ENCODE results near the gene MAP3K12.
"Not testable (repeated sequence)": the region's sequence is repeated elsewhere in the genome, so short reads cannot be mapped to it uniquely, and the experiment has no call there.

Gene MAP3K12

DNA sequence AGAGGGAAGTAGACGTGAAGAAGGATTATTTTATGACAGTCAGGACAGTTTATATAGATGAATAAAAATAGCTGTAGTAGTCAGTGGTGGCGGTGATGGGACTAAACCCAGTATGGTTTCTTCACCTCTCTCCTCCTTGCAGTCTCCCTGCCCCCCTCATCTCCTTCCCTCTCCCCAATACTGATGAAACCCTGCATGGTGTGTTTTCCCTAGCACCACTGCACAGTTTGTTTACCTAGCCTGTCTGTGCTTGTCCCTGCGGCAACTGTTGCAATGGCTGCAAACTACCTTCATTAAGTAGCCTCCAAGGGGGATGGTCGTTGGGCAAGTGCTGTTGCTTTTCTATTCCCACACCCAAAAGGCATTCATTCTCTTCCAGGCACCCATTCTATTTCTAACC, 32.6 kb downstream of the MAP3K12 start:
- no peak for DNase-seq

DNA sequence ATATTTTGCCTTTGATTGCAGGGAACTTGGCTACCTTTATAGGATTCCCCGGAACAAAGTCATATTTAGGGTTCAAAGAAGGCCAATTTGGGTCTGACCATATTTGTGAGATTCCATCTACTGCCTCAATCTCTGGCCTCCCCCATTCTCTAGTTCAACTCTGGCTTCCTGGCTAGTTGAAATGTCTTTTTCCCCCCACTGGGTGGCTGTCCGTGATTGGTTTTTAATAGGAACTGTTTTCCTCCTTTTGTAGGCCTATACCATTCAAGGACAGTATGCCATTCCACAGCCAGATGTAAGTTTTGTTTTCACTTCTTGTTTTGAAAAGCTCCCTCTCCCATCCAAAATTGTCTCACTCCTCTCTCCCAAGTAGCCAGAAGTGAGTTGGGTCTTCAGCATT, 33.6 kb downstream of the MAP3K12 start:
- no peak for DNase-seq

DNA sequence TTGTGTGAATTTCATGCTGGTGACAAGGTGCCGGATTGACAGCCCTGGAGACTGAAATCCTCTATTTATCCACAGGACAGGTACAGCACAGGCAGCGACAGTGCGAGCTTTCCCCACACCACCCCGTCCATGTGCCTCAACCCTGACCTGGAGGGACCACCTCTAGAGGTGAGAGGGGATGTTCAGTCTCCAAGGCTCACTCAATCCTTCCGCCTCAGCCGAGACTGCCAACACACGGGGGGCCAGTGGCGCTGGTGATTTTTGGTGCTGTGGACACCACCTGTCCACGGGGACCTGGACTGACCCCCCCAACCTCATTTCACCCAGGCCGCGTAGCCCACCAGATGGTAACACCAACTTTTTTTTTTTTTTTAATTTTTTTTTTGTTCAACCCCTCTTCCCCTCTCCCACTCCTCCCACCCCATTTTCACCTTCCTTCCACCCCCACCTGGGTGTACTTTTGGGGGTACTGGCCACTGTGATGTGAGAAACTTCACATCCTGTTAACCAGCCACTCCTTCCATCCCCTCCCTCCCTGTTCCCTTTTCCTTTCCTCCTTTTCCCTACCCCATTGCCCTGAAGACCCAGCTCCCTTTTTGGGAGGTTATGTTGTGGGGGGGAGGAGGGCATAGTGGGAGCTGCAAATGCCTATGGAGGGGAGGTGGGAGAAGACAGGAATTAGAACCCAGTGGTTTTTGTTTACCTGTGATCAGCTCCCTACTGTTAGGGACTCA, 34.4 kb downstream of the MAP3K12 start:
- DNase-seq: no peak

DNA sequence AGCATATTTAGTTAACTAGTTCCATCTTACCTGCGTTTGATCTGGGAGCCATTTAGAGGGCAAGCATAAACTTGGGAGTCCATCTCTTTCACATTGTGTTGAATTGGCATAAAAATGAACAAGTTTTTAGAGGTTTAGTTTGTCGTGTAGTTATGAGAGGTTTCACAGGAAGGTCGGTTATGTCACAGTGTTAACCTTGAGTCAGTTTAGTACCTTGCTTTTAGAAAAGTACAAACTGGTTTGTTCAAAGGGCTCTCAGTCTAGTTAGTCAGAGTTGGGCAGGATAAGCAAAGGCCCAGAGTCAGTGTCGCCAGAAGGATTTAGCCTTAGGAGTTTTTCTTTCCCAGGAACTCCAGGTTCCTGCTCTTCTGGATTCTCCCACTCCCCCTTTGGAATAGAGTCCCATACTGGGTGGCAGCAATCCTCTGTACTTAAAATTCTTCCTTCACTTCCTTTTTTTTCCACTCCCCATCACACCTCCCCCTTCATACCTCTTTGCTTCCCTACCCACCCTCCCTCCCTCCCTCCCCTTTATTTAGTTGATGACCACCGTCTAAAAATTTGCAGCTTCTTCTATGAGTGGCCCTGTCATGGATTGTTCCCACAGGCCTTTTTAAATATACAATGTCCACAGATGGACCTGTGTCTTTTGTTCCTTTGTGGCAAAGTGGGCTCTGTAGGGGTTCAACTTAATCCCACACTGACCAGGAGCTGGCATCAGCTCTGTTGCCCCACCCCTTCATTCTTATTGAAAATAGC, 35.3 kb downstream of the MAP3K12 start:
- no peak for DNase-seq

DNA sequence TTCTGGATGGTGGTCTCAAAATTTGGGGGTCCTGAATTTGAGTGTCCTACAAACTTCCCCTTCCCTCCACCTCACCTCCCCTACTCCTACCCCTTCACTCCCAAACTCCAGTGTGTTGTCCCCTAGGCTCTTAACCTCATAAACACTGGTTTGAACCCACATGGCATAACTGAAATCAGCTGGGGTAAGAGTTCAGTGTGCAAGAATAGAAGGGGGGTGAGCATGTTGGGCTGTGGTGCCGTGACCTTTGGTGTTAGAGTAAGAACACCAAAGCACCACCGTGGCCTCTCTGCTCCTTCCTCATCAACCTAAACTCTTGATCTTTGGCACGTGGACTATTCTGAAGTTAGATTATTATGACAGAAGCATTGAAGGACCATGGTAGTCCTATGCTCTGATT, 36.3 kb downstream of the MAP3K12 start:
- DNase-seq: no peak

DNA sequence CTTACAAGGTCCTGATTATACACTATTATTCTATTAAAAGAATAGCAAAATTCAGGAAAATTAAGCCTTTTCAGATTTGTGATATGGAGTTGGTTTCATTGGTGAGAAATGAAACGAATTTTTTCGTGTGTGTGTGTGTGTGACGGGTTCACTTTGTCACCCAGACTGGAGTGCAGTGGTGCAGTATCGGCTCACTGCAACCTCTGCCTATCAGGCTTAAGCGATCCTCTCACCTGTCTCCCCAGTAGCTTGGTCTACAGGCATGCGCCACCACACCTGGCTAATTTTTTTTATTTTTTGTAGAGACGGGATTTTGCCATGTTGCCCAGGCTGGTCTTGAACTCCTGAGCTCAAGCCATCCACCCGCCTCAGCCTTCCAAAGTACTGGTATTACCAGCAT, 37.7 kb downstream of the MAP3K12 start:
- DNase-seq: no peak

DNA sequence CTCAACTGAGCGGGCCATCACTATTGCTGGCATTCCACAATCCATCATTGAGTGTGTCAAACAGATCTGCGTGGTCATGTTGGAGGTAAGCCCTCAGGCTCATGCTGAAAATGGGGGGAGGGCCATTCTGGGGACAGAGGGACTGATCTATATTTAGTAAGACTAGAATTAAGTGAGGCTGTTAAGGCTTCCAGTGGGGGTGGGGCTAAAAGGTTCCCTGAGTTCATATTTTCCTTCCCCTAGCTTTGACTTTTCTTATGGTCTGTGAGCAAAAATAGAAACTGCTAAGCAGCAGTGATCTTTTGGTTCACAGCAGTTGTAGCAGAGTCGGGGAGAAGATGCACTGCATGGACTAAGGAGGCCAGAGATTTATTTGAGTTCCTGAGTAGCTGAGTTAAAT, 38.2 kb downstream of the MAP3K12 start:
- no peak for DNase-seq

DNA sequence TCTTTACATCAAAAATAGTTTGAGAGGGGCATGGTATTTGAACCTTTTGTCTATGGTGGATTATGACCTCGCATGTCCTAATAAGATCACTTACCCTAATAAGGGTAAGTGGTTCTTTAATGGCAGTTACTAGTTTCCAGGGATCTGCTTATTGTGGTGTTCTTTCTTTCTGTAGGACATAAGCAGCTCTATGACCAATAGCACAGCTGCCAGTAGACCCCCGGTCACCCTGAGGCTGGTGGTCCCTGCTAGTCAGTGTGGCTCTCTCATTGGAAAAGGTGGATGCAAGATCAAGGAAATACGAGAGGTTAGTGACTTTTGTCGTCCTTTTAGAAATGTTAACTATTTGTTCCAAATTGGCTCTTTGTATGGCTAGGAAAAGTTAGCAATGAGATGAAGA, 40.2 kb downstream of the MAP3K12 start:
- no peak for DNase-seq

DNA sequence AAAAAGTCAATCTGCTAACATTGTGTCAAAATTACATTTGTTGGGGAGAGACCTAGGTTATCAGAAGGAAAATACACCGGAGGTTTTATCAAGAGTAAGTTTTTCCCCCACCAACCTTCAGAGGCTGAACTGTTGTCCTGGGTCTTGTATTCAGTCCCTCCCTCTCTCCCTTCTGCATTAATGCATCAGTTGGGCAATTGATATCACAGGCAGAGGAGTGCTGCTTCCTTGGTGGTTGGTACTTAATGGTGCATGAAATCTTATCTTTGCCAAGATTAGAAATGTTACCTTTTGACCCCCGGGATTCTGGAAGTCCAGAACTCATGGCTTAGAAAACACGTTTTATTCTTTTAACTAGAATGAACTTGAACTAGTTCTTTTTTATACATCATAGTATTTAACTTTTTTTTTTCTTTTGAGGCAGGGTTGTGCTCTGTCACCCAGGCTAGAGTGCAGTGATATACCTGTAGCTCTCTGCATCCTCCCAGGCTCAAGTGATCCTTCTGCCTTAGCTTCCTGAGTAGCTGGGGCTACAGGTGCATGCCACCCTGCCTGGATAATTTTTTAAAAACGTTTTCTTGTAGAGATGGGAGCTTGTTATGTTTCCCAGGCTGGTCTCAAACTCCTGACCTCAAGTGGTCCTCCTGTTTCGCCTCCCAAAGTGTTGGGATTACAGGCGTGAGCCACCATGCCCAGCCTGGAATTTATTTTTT, 42.4 kb downstream of the MAP3K12 start:
- DNase-seq: no peak

DNA sequence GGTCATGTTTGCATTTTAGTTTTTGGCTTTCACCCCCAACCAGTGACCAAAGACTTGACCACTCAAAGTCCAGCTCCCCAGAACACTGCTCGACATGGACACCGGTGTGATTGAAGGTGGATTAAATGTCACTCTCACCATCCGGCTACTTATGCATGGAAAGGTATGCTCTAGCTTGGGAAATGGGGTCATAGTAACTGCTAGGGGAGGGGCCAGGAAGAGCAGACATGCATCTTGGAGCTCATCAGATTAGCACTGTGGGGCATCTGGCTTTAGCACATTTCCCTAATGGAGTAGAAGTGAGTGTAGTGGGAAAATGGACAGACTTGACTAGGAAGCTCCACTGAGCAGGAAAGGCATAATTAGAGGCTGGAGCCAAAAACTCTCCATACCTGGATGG, 44.6 kb downstream of the MAP3K12 start:
- DNase-seq: no peak

DNA sequence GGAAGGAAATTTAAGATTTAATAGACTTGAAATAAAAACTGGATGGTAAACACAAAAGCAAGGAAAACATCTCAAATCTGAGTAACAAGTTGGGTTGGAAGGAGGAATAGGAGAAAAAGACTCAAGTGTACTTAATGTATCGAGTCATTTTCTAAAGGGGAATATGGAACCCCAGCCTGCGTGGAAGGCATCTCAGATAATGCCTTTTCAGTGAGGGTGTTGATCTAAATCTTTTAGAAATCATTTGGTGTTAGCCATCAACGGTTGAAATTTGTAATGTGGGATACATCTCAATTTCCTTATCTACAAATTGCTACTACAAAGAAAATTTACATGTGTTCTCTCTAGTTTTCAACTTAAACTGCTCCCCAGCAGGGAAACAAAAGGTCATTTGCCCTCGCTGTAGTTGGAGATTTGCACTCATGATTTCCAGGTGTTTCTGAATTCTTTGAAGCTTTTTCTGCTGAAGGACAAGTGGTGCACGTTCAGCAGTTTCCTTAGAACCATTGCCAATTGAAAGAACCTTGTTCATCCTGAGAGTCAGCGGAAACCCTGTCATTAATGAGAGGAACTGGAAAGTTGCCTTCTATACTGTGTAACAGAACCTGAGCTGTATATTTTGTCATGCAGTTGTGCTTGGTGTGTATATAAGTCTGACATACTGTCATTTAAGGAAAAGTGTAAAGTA, 45.2 kb downstream of the MAP3K12 start:
- DNase-seq: no peak

DNA sequence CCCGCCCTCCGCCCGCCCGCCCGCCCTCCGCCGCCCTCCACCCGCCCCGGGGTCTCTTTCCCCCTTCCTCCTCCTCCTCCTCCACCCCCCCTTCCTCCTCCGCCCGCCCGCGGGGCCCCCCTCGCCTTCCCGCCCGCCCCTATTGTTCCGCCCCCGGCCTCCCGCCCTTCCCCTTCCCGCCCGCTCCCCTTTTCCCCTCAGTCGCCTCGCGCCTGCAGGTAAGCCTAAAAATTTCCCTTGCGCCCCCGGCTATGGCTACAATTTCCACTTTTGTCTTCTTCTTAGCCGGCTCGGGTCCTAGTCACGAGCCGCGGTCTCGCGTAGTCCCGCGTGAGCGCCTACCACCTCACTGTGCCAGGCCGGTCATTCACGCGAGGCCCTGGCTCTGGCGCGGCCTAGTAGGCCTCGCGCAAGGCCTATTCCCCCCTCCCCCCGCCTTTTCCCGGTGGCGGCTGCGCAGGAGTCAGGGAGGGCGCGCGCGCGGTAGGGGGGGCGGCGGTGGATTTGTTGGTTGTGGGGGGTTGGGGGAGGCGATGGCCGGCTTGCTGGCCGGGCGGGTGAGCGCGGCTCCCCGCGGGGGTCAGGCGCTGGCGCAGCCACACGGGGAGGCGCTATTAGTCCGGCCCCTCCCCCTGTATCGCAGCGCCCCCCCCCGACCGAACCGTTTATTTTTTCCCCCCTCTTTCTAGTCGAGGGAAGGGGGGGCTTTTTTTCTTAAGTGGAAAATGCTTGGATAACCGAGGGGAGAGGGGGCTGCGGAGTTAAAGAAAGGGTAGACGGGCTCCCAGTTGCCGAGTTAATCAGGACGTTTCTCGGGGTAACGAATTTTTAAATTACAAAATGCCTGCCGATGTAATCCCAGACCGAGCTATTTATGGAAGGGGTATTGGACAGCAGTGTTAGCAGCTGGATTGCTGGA, 46.8 kb downstream of the MAP3K12 start:
- DNase-seq: no peak

DNA sequence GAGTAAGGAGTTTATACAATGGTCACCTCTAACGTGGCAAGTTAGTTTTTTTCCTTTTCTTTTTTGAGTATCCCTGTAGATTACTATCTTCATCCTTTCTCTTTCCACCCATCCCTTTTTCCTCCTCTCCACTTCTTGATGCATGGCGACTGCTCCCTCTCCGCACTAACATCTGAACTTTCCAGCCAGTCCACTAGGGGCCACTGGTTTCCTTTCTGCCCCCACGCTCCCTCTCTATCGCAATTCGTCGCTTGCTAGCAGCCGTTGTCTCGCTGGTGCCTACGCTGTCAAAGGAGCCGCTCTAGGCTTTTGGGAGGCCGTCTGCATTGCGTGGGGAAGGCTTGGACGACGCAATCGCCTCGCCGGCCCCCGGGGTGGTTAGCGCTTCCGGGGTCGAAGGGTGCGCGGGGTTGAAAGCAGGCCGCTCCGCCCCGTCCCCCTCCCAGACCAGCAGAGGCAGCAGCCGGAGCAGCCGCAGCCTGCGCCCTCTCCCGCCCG, 47.5 kb downstream of the MAP3K12 start, which contains the start of gene PCBP2:
Gene PCBP2, plus strand, starts transcription at position 442 of the 498 bp plus-strand sequence. CDS start 2,699 bp downstream, outside the sequence.
- peak; percentile 95 for DNase-seq

DNA sequence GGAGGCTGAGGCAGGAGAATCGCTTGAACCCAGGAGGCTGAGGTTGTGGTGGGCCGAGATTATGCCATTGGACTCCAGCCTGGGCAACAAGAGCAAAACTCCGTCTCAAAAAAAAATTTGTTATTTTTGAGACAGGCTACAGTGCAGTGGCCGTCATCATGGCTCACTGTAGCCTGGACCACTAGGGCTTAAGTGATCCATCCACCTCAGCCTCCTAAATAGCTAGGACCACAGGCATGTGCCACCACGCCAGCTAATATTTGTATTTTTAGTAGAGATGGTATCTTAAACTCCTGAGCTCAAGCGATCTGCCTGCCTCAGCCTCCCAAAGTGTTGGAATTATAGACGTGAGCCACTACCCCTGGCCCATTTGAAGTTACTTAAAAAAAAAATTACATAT, 48.3 kb downstream of the MAP3K12 start:
- no peak for DNase-seq

DNA sequence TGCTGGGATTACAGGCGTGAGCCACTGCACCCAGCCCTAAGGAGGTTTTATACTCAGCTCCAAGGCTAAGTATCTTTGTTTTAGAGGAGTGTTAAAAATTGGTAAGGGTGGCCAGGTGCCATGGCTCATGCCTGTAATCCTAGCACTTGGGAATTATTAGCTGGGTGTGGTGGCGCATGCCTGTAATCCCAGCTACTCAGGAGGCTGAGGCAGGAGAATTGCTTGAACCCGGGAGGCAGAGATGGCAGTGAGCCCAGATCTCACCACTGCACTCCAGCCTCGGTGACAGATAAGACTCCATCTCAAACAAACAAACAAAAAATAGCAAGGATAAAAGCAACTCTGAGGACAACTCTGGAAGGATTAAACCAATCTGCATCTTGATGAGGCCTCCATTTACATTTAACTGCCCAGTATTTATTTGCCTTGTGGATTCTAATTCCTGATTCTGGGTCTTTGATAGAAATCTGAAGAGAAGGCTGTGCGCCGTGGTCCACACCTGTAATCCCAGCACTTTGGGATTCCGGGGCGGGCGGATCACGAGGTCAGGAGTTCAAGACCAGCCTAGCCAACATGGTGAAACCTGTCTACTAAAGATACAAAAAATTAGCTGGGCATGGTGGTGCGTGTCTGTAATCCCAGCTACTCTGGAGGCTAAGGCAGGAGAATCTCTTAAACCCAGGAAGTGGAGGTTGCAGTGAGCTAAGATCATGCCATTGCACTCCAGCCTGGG, 54.5 kb downstream of the MAP3K12 start:
- not testable (repeated sequence) for DNase-seq

DNA sequence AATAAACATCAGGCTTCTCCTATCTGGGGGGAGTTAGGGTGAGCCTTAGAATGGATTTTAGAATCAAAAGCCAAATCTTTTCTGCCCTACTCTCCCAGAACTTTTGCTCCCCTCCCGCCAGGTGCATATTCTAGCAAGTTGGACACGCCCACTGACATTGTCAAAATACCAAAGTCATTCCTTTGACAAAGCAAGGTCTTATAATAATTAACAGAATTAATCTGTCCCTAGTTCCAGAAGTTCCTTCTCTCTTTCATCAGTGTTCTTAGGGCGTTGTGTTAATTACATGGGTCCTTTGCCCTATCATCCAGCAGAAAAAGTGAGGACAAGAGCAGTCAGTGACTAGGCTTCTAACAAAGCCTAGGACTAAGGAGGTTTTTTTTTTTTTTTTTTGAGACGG, 55.3 kb downstream of the MAP3K12 start:
- no peak for DNase-seq

DNA sequence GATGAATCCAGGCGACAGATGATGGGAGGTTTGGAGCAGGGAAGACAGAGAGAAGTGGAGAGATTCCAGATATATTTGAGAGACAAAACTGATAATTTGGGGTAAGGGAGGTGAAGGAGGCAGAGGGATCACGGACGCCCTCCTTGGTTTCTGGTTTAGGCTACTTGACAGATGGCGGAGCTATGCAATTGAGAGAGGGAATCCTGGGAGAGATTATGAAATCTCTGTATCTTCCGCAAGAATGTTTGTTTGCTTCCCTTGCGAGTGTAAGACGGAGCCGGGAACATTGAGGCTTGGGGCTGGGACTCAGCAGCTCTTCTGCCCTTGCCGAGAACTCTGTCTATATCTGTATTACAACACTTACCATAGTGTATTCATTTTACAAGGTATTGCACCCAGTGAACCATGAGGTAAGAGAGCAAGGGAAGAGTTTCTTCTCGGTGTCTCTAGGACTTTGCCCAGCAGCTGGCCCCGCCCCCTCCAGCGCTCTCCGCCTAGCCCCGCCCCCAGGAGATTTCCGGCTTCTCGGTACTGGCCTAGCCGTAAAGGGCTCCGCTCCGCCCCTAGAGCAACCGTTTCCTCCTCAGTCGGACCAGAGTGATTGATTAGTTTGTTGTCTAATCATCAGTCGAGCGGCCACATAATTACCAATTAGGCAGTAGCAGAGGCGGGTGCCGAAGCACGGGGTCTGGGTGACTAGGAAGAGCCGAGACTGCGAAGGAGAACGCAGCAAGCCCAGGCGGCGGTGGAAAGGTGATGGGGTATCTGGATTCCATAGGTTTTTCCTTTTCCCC, 58.0 kb downstream of the MAP3K12 start, which contains the start of gene PRR13:
Gene PRR13, plus strand, starts transcription at position 695 of the 794 bp plus-strand sequence. CDS start 981 bp downstream, outside the sequence.
- peak; percentile 60 for DNase-seq

DNA sequence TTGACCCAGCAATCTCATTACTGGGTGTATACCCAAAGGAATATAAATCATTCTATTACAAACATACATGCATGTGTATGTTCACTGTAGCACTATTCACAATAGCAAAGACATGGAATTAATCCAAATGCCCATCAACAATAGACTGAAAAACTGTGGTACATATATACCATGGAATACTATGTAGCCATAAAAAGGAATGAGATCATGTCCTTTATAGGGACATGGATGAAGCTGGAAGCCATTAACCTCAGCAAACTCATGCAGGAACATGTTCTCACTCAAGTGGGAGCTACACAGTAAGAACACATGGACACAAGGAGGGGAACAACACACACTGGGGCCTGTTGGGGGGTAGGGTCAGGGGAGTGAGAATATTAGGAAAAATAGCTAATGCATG, 59.7 kb downstream of the MAP3K12 start:
- not testable (repeated sequence) for DNase-seq

DNA sequence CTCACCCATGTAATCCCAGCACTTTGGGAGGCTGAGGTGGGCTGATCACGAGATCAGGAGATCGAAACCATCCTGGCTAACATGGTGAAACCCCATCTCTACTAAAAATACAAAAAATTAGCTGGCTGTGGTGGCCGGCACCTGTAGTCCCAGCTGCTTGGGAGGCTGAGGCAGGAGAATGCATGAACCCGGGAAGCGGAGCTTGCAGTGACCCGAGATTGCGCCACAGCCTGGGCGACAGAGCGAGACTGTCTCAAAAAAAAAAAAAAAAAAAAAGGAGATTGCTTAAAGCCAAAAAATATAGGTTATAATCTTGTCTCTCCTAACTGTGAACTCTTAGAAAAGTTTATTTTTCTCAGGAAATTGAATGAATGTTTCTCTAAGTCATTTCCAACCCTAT, 63.9 kb downstream of the MAP3K12 start:
- DNase-seq: not testable (repeated sequence)

DNA sequence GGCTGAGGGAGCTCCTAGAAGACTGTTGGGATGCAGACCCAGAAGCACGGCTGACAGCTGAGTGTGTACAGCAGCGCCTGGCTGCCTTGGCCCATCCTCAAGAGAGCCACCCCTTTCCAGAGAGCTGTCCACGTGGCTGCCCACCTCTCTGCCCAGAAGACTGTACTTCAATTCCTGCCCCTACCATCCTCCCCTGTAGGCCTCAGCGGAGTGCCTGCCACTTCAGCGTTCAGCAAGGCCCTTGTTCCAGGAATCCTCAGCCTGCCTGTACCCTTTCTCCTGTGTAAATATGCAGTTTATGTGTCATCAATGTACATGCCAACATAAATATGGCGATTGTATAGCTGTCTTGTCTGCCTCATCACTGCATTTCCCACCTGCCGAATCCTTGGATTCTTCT, 68.1 kb downstream of the MAP3K12 start:
- no peak for DNase-seq

Measured in cortex of kidney (tissue), 1 donor.